Measurements from ENCODE around the gene PPA2.

PPA2 gene

GRCh38 chr4:105327222-105327621, 146.6 kb downstream of the PPA2 start:
- DNase-seq (ENCODE audit: low read depth in 1 of 2, low spot score in 1 of 2): no peak

Measured in activated CD4-positive, alpha-beta T cell treated with anti-CD3 and anti-CD28 coated beads, Interleukin-2, amount 50 U/mL, for 24 hours (primary cell).